Prostate gland (tissue), 2 donors: ENCODE results near the gene PEX1. TPM values are rescaled to one million over a fixed set of nuclear protein-coding genes. Genes with fewer than 3 reads are reported as not detected.

ENCODE experiments used
- DNase-seq: peaks from one replicate; pipeline ENCODE4 v3.0.0-alpha.2; 2019; ENCODE audit warnings: low spot score
- H3K27ac ChIP-seq, 2 donors: fragments of 200-600 bp; sonication (generic); 2 replicates each; pipeline ENCODE4 v1.5.1; 2017 to 2019
- H3K27me3 ChIP-seq: fragments of 200-600 bp; sonication (generic); replicated peaks from 2 replicates; pipeline ENCODE4 v1.5.1; 2019; ENCODE audit not compliant: insufficient read depth
- H3K36me3 ChIP-seq, 2 donors: fragments of 200-600 bp; sonication (generic); 1 replicate in 1 of 2; 2 replicates in 1 of 2; pipeline versions ENCODE4 v1.5.1 to v1.8.1; 2017 to 2019
- H3K4me1 ChIP-seq: fragments of 200-600 bp; sonication (generic); replicated peaks from 2 replicates; pipeline ENCODE4 v1.5.1; 2019
- H3K4me3 ChIP-seq, 2 donors: fragments of 200-600 bp; sonication (generic); 2 replicates each; pipeline ENCODE4 v1.5.1; 2017 to 2019
- H3K9me3 ChIP-seq: fragments of 200-600 bp; sonication (generic); 2 replicates; pipeline ENCODE4 v1.5.1; 2017
- CTCF ChIP-seq, 4 experiments: fragments of 200-600 bp in 2 of 4; fragments of 450-650 bp in 2 of 4; sonication (generic) in 2 of 4; IDR thresholded peaks; 1 replicate in 3 of 4; 2 replicates in 1 of 4; pipeline ENCODE4 v1.5.1; 2016 to 2019; ENCODE audit warnings: antibody characterized with exemption in 4 of 4, mild to moderate bottlenecking in 2 of 4, moderate library complexity in 2 of 4
- POLR2A ChIP-seq: fragments of 450-650 bp; IDR thresholded peaks from one replicate; pipeline ENCODE4 v1.6.1; 2016; ENCODE audit warnings: antibody characterized with exemption, mild to moderate bottlenecking
- POLR2AphosphoS5 ChIP-seq: sonication (generic); formaldehyde crosslinking; IDR thresholded peaks from one replicate; pipeline ENCODE4 v1.6.1; 2017; ENCODE audit warnings: antibody characterized with exemption
- WGBS: methylation state at CpG from one replicate; pipeline ENCODE4 v1.1.5; 2018; 5-methylcytosine and 5-hydroxymethylcytosine counted together
- intact Hi-C: fragments of 100-400 bp; cut with DNase I; formaldehyde crosslinking; loops from one replicate; pipeline ENCODE4 v1.14.2; 2022
- total RNA-seq, 2 donors: library from RNA; depleted of rRNA; stranded (reverse); fragments of >200 nt; gene quantifications; one replicate each; pipeline ENCODE4 v1.1.0, GENCODE V29; 2016

The PEX1 gene
- total RNA-seq: 10 to 100 TPM; 17.3 to 23.0 TPM

DNA sequence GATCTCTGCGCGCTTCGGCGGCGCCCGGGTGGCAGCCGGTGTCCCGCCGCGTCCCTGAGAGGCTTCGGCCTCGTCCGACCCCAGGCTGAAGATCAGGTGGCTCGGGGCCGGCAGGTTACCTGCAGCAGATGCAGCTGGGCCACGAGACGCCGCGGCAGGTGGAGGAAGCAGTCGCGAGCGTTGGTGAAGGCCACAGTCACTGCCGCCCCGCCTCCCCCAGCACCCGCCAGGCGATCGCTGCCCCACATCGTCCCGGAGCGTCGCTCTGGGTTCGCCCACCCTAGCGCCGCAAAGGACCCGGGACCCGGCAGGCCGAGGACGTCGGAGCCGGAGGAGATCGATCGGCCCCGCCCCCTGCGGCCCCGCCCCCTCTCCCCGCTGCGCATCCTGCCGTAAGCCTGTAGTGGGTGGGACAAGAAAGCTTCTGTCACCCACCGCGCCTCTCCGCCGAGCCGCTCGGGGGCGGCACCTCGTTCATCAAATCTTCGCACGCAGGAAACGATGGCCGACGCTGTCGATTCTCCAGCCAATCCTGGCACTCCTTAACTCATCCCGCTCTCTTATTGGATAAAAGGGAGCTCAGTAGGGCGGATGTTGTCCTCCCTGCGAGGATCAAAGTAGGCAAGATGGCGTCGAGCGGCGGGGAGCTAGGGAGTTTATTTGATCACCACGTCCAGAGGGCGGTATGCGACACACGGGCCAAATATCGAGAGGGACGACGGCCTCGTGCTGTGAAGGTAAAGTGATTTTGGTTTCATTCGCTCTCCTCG is at the start of gene PEX1, which contains the start of gene RBM48:
Gene PEX1, minus strand, starts transcription at position 333 of the 770 bp plus-strand sequence. Its CDS starts 85 bp downstream, at position 248.
Gene RBM48, plus strand, starts transcription at position 608 of the 770 bp plus-strand sequence. Its CDS starts 19 bp downstream, at position 627.
- Histone ChIP-seq H3K36me3 (no peaks in the 10 kb centered on the region), H3K27me3 (no peaks in the 10 kb centered on the region), H3K9me3 (no peaks in the 10 kb centered on the region), H3K27ac (peak within 1 kb of the TSS; percentile 88 to 93), H3K4me3 (peak within 1 kb of the TSS; percentile 69 to 74), H3K4me1 (no peaks in the 10 kb centered on the region)
- under 1% methylated on average over 79 of the region's 79 CpGs for WGBS
- TF ChIP-seq POLR2AphosphoS5 (peak; percentile 96), POLR2A (peak; percentile 53), CTCF (IDR thresholded peaks at IDR 0.05) (peak; percentile 36 to 79 (median 68))
- intact Hi-C loops: loop anchor here (10.0 kb wide), 1 partner anchor 306 kb away; the partner anchor contains the start of gene CDK6
- peak; percentile 97 for DNase-seq

- TF ChIP-seq POLR2A (no peak), POLR2AphosphoS5 (no peak), CTCF (IDR thresholded peaks at IDR 0.05) (no peak)
- Histone ChIP-seq H3K36me3 (no peaks in the 10 kb centered on the region), H3K4me3 (no peak overlapping the region), H3K9me3 (no peaks in the 10 kb centered on the region), H3K4me1 (no peaks in the 10 kb centered on the region), H3K27me3 (no peaks in the 10 kb centered on the region), H3K27ac (no peak overlapping the region)
- 92% methylated on average over 3 of the region's 3 CpGs for WGBS
- intact Hi-C loops: no loop called here
- DNase-seq: no peak
Observed at GRCh38 chr7:92576296-92576695, 48.0 kb upstream of the PEX1 start.

GRCh38 chr7:92569137-92569536 is 40.8 kb upstream of the PEX1 start:
- Histone ChIP-seq H3K36me3 (no peaks in the 10 kb centered on the region), H3K9me3 (no peaks in the 10 kb centered on the region), H3K4me1 (no peaks in the 10 kb centered on the region), H3K27ac (no peak overlapping the region), H3K27me3 (no peaks in the 10 kb centered on the region), H3K4me3 (no peak overlapping the region)
- intact Hi-C loops: no loop called here
- DNase-seq: no peak
- WGBS: 90% methylated on average over 4 of the region's 4 CpGs
- TF ChIP-seq POLR2A: no peak
- TF ChIP-seq POLR2AphosphoS5: no peak

DNA sequence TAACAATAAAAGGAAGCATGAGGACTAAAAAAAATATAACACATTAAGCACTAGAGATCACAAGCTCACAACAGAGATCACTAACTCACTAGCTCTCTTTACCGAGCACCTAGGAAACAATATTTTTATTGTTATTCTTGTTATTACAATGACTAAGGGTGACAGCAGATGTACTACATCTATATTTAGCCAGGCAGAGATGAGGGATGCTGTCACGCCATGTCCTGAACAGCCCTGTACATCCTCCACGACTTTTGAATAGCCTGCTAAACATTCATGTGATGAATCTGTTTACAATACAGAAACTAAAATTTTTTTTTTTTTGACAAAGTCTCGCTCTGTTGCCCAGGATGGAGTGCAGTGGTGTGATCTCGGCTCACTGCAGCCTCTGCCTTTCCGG is 39.1 kb upstream of the PEX1 start:
- Histone ChIP-seq H3K27me3 (no peaks in the 10 kb centered on the region), H3K27ac (no peak overlapping the region), H3K4me1 (no peaks in the 10 kb centered on the region), H3K4me3 (no peak overlapping the region), H3K9me3 (no peaks in the 10 kb centered on the region), H3K36me3 (no peaks in the 10 kb centered on the region)
- DNase-seq: no peak
- 91% methylated on average over 6 of the region's 6 CpGs for WGBS
- TF ChIP-seq CTCF (IDR thresholded peaks at IDR 0.05) (no peak), POLR2A (no peak), POLR2AphosphoS5 (no peak)
- intact Hi-C loops: no loop called here

- H3K27me3 ChIP-seq: no peaks in the 10 kb centered on the region
- TF ChIP-seq POLR2A (no peak), POLR2AphosphoS5 (no peak), CTCF (IDR thresholded peaks at IDR 0.05) (no peak)
- H3K9me3 ChIP-seq: no peaks in the 10 kb centered on the region
- intact Hi-C loops: no loop called here
- H3K4me3 ChIP-seq: no peak overlapping the region
- H3K36me3 ChIP-seq: no peaks in the 10 kb centered on the region
- no peak overlapping the region for H3K27ac ChIP-seq
- DNase-seq: no peak
- whole genome bisulfite sequencing: 84% methylated on average over 2 of the region's 2 CpGs
- H3K4me1 ChIP-seq: no peaks in the 10 kb centered on the region
Observed at GRCh38 chr7:92563345-92563744, 35.0 kb upstream of the PEX1 start.
